ENCODE measurements around the gene SIRPB1.
"Not testable (repeated sequence)": the region's sequence is repeated elsewhere in the genome, so short reads cannot be mapped to it uniquely, and the experiment has no call there.

SIRPB1 gene

GRCh38 chr20:1588533-1589460, 31.0 kb downstream of the SIRPB1 start:
- no peak overlapping the region for H3K4me3 ChIP-seq (ENCODE audit: low read length)
- TF ChIP-seq ZNF274 (IDR thresholded peaks at IDR 0.05; ENCODE audit: low read depth, low read length): no peak

DNA sequence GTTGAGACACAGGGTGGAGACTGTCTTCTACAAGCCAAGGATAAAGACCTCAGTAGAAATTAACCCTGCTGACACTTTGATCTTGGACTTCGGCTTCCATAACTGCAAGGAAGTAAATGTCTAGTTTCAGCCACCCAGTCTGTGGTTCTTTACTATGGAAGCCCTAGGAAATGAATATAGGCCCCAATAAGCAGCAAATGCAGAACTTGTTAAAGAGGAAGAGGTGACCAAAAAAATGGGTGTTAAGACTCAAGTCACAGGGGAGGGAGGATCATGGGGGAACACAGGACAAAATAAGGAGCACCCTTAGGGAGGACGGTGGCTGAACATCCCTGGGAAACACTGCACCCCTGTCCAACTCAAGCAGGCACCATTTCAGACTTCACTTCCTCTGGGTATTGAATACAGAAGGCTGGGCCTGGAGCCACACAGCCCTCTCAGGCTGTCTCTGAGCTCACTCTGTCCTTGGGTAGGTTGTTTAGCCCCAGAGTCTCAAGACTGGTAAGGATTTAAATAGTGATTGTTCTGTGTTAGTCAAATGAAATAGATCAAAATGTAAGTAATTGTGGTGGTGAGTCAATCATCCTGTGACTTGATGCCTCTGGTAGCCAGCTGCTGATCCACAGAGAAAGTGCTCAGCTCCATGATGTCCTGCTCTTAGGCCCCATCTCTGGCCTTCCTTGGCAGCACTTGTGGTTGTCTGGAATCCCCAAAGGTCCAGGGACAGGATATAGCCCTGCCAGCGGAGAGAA, 31.9 kb downstream of the SIRPB1 start:
- H3K4me3 ChIP-seq (ENCODE audit: low read length): no peak overlapping the region
- TF ChIP-seq ZNF274 (IDR thresholded peaks at IDR 0.05; ENCODE audit: low read depth, low read length): no peak

DNA sequence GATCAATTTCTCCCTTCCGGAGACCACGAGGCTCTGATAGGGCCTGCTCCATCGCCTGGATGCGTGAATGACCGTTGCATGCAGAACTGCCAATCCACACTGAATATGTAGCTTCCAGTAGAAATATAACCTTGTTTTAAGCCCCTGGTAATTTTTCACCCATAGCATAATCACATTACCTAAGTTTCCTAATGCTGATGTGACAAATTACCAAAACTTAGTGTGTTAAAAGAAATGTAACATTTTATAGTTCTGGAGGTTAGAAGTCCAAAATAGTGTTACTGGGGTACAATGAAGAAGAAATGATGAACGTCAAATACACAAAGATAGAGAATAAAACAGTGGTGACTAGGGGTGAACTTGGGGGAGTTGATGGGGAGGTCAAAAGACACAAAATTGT, 40.3 kb downstream of the SIRPB1 start:
- no peak overlapping the region for H3K4me3 ChIP-seq (ENCODE audit: low read length)
- TF ChIP-seq ZNF274 (IDR thresholded peaks at IDR 0.05; ENCODE audit: low read depth, low read length): no peak

DNA sequence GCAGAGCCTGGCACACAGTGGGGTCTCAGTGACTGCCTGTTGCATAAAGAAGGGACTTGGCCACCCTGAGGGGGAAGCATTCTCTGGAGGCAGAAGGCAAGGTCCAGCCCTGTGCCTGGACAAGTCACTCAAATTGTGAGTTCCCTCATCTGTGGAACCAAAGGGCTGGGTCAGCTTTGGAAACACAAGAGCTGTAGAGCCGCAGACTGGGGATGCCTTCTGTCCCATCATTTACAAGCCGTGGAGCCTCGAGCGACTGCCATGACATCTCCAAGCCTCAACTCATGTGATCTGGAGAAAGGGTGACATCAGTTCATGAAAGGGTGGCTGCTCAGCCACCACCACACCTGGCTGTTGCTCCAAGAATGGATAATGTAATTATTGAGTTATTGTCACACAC, 41.9 kb downstream of the SIRPB1 start:
- no peak overlapping the region for H3K4me3 ChIP-seq (ENCODE audit: low read length)
- TF ChIP-seq ZNF274 (IDR thresholded peaks at IDR 0.05; ENCODE audit: low read depth, low read length): no peak

DNA sequence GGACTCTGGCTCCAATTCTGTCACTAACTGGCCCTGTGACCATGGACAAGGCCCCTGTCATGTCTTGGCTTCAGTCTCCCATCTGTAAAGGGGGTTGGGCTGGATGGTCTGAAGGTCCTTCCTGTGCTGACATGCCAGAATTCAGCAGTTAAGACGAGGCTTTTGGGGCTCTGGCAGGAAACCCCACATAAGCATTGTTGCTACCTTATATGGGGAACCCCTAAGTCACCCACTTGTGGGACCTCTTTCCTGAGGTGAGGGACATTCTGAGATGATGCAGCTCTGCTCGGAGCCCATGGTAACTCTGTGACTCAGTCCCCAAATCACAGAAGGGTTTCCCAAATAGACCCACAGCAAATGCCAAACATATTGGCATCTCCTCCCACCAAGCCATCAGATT, 42.5 kb downstream of the SIRPB1 start:
- H3K4me3 ChIP-seq (ENCODE audit: low read length): not testable (repeated sequence)

DNA sequence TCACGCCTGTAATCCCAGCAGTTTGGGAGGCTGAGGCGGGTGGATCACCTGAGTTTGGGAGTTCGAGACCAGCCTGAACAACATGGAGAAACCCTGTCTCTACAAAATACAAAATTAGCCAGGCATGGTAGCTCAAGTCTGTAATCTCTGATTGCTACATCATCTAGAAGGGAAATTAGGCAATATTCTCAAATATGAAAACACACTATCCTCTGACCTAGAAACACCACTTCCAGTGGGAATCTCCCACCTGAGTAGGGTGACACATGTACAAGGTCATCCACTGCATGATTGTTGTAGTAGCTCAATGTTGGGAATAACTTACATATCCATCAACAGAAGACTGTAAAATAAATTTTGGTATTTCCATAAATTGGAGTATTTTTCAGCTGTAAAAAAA, 43.2 kb downstream of the SIRPB1 start:
- H3K4me3 ChIP-seq (ENCODE audit: low read length): no peak overlapping the region
- no peak for TF ChIP-seq ZNF274 (IDR thresholded peaks at IDR 0.05; ENCODE audit: low read depth, low read length)

GRCh38 chr20:1576003-1576402, 43.8 kb downstream of the SIRPB1 start:
- not testable (repeated sequence) for H3K4me3 ChIP-seq (ENCODE audit: low read length)

DNA sequence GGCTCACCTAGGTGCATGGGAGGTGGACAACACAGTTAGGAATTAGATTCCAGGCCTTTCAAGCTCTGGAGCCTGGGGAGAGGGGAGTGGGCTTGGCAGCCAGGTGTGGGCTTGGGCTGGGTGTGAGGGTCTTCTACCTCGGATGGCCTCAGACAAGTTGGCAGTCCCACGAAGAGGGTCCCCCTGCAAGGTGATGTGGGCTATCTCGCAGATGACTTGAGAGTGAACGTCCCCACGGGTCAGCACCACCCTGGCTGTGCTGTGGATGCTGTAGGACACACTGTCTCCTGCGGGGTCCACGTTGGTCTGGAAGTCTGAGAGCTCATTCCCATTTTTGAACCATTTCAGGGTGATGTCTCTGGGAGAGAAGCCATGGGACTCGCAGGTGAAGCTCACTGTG, 48.2 kb downstream of the SIRPB1 start:
- H3K4me3 ChIP-seq (ENCODE audit: low read length): not testable (repeated sequence)
